MM.1S (cell line): Measurements from ENCODE around the gene EMX1.

ENCODE experiments used
- DNase-seq: peaks from one replicate; pipeline ENCODE4 v3.0.0-alpha.2; 2015
- H2AFZ ChIP-seq: fragments of 300-600 bp; sonication (generic); 2 replicates; pipeline ENCODE4 v1.6.0; 2016; ENCODE audit warnings: antibody characterized with exemption, low read length
- H3F3A ChIP-seq: fragments of 300-600 bp; sonication (generic); 2 replicates; pipeline ENCODE4 v1.6.1; 2016; ENCODE audit warnings: mild to moderate bottlenecking, antibody characterized with exemption, low read length, moderate library complexity, mixed read lengths; ENCODE audit not compliant: insufficient read depth
- H3K27ac ChIP-seq: fragments of 300-600 bp; sonication (generic); 2 replicates; pipeline ENCODE4 v1.5.1; 2016; ENCODE audit warnings: mild to moderate bottlenecking, low read length
- H3K27me3 ChIP-seq: fragments of 300-600 bp; sonication (generic); replicated peaks from 2 replicates; pipeline ENCODE4 v1.6.0; 2016; ENCODE audit warnings: low read length; ENCODE audit not compliant: insufficient read depth
- H3K36me3 ChIP-seq: fragments of 300-600 bp; sonication (generic); replicated peaks from 2 replicates; pipeline ENCODE4 v1.6.1; 2016; ENCODE audit warnings: mild to moderate bottlenecking, low read length, mixed read lengths; ENCODE audit not compliant: insufficient read depth
- H3K4me1 ChIP-seq: fragments of 300-600 bp; sonication (generic); 2 replicates; pipeline ENCODE4 v1.6.1; 2016; ENCODE audit warnings: low read length, mixed read lengths
- H3K4me2 ChIP-seq: fragments of 300-600 bp; sonication (generic); 2 replicates; pipeline ENCODE4 v1.6.0; 2016; ENCODE audit warnings: low read depth, low read length
- H3K4me3 ChIP-seq: fragments of 300-600 bp; sonication (generic); 2 replicates; pipeline ENCODE4 v1.5.1; 2016; ENCODE audit warnings: low read length, mixed read lengths
- H3K79me2 ChIP-seq: fragments of 300-600 bp; sonication (generic); 2 replicates; pipeline ENCODE4 v1.6.1; 2016; ENCODE audit warnings: mixed run types, low read length, mixed read lengths
- H3K9ac ChIP-seq: fragments of 300-600 bp; sonication (generic); 2 replicates; pipeline ENCODE4 v1.6.1; 2016; ENCODE audit warnings: low read length, mixed read lengths
- H3K9me2 ChIP-seq: fragments of 300-600 bp; sonication (generic); replicated peaks from 2 replicates; pipeline ENCODE4 v1.6.1; 2016; ENCODE audit warnings: mild to moderate bottlenecking, low read length, mixed read lengths; ENCODE audit not compliant: insufficient read depth
- H3K9me3 ChIP-seq: fragments of 300-600 bp; sonication (generic); replicated peaks from 2 replicates; pipeline ENCODE4 v1.6.1; 2016; ENCODE audit warnings: mild to moderate bottlenecking, low read length, mixed read lengths; ENCODE audit not compliant: insufficient read depth
- H4K20me1 ChIP-seq: fragments of 300-600 bp; sonication (generic); 2 replicates; pipeline ENCODE4 v1.6.1; 2016; ENCODE audit warnings: mild to moderate bottlenecking, low read length, moderate library complexity, mixed read lengths; ENCODE audit not compliant: insufficient read depth
- CTCF ChIP-seq: fragments of 300-600 bp; sonication (generic); IDR thresholded peaks from 2 replicates; pipeline ENCODE4 v1.5.1; 2016; ENCODE audit warnings: antibody characterized with exemption, low read length, mixed read lengths
- EZH2 ChIP-seq: fragments of 300-600 bp; sonication (generic); optimal IDR thresholded peaks from 2 replicates; pipeline ENCODE3; 2017; ENCODE audit warnings: low read depth, mild to moderate bottlenecking, antibody characterized with exemption, low read length, mixed read lengths
- EZH2phosphoT487 ChIP-seq: fragments of 300-600 bp; sonication (generic); IDR thresholded peaks from 2 replicates; pipeline ENCODE4 v1.6.1; 2018; ENCODE audit warnings: antibody characterized with exemption, low read length

EMX1 gene

GRCh38 chr2:72944804-72945449 lies 27.6 kb downstream of the EMX1 start:
- H3K27me3 ChIP-seq: no peaks in the 10 kb centered on the region
- H3K79me2 ChIP-seq: no peaks in the 10 kb centered on the region
- TF ChIP-seq CTCF (no peak), EZH2phosphoT487 (no peak), EZH2 (no peak)
- no peak overlapping the region for H3K9ac ChIP-seq
- no peaks in the 10 kb centered on the region for H3F3A ChIP-seq
- no peak overlapping the region for H2AFZ ChIP-seq
- H4K20me1 ChIP-seq: no peaks in the 10 kb centered on the region
- no peaks in the 10 kb centered on the region for H3K9me2 ChIP-seq
- H3K4me3 ChIP-seq: no peak overlapping the region
- H3K4me2 ChIP-seq: no peak overlapping the region
- no peaks in the 10 kb centered on the region for H3K36me3 ChIP-seq
- H3K9me3 ChIP-seq: no peaks in the 10 kb centered on the region
- H3K27ac ChIP-seq: no peak overlapping the region
- no peak for DNase-seq
- H3K4me1 ChIP-seq: no peaks in the 10 kb centered on the region

- no peaks in the 10 kb centered on the region for H3K79me2 ChIP-seq
- H3K9ac ChIP-seq: no peak overlapping the region
- no peaks in the 10 kb centered on the region for H3K36me3 ChIP-seq
- H3K4me2 ChIP-seq: no peak overlapping the region
- no peaks in the 10 kb centered on the region for H3K27me3 ChIP-seq
- no peaks in the 10 kb centered on the region for H3K9me3 ChIP-seq
- no peak overlapping the region for H2AFZ ChIP-seq
- DNase-seq: no peak
- H3K27ac ChIP-seq: no peak overlapping the region
- H4K20me1 ChIP-seq: no peaks in the 10 kb centered on the region
- no peak overlapping the region for H3K4me3 ChIP-seq
- no peak for TF ChIP-seq EZH2
- TF ChIP-seq CTCF: no peak
- no peak for TF ChIP-seq EZH2phosphoT487
- no peaks in the 10 kb centered on the region for H3F3A ChIP-seq
- no peaks in the 10 kb centered on the region for H3K4me1 ChIP-seq
- H3K9me2 ChIP-seq: no peaks in the 10 kb centered on the region
These were observed 28.2 kb downstream of the EMX1 start for GRCh38 chr2:72945450-72946019.

GRCh38 chr2:72946466-72946865 lies 29.1 kb downstream of the EMX1 start:
- Histone ChIP-seq H3K9ac (no peak overlapping the region), H2AFZ (no peak overlapping the region), H4K20me1 (no peaks in the 10 kb centered on the region), H3K36me3 (no peaks in the 10 kb centered on the region), H3K4me3 (no peak overlapping the region), H3K27me3 (no peaks in the 10 kb centered on the region), H3K4me1 (no peaks in the 10 kb centered on the region), H3K9me2 (no peaks in the 10 kb centered on the region), H3K4me2 (no peak overlapping the region), H3K79me2 (no peaks in the 10 kb centered on the region), H3K27ac (no peak overlapping the region), H3K9me3 (no peaks in the 10 kb centered on the region), H3F3A (no peaks in the 10 kb centered on the region)
- DNase-seq: no peak
- TF ChIP-seq EZH2: no peak
- TF ChIP-seq EZH2phosphoT487: no peak
- no peak for TF ChIP-seq CTCF
